WTC11 (cell line): ENCODE results near the gene S100A13. TPM values are rescaled to one million over a fixed set of nuclear protein-coding genes. Genes with fewer than 3 reads are reported as not detected.

Experiments used
- ATAC-seq: fragments of 200-7000 bp; cut with Tn5 transposase; 2 replicates; pipeline ENCODE4 v1.10.0; 2021; ENCODE audit warnings: mild to moderate bottlenecking, moderate library complexity
- CTCF ChIA-PET: fragments of 300-600 bp; sonication (Branson Sonifier 250); formaldehyde crosslinking; loops from one replicate; lab custom pipeline; 2021; ENCODE audit warnings: antibody characterized with exemption; lab: Charles Lee
- POLR2A ChIA-PET: fragments of 350-600 bp; sonication (Branson Sonifier 250); formaldehyde crosslinking; loops from one replicate; lab custom pipeline; 2021; ENCODE audit warnings: antibody characterized with exemption; lab: Charles Lee
- DNase-seq: peaks from one replicate; pipeline ENCODE4 v3.0.0; 2021; ENCODE audit warnings: low spot score
- H3K27ac Mint-ChIP-seq: 2 replicates; pipeline ENCODE4 v1.8.0; 2021; ENCODE audit warnings: mixed read lengths
- H3K27me3 Mint-ChIP-seq: 2 replicates; pipeline ENCODE4 v1.8.0; 2021; ENCODE audit warnings: low read depth, mild to moderate bottlenecking, moderate library complexity, mixed read lengths
- H3K36me3 Mint-ChIP-seq: 2 replicates; pipeline ENCODE4 v1.8.0; 2021; ENCODE audit warnings: mixed read lengths
- H3K4me1 Mint-ChIP-seq: 2 replicates; pipeline ENCODE4 v1.8.0; 2022; ENCODE audit warnings: mixed read lengths
- H3K4me3 Mint-ChIP-seq: 2 replicates; pipeline ENCODE4 v1.8.0; 2021; ENCODE audit warnings: mild to moderate bottlenecking, moderate library complexity, mixed read lengths
- H3K9me3 Mint-ChIP-seq: 2 replicates; pipeline ENCODE4 v1.8.0; 2021; ENCODE audit warnings: mixed read lengths
- ATF1 ChIP-seq: sonication (generic); formaldehyde crosslinking; IDR thresholded peaks from 2 replicates; pipeline ENCODE4 v1.8.1; 2023; ENCODE audit warnings: mild to moderate bottlenecking, moderate library complexity, missing genetic modification reagents
- ATF6 ChIP-seq: sonication (generic); formaldehyde crosslinking; IDR thresholded peaks from 2 replicates; pipeline ENCODE4 v1.8.1; 2023; ENCODE audit warnings: mild to moderate bottlenecking, missing genetic modification reagents
- CBFB ChIP-seq: sonication (generic); formaldehyde crosslinking; IDR thresholded peaks from 2 replicates; pipeline ENCODE4 v1.8.1; 2022; ENCODE audit warnings: mild to moderate bottlenecking, low read depth, missing genetic modification reagents
- E2F1 ChIP-seq: sonication (generic); formaldehyde crosslinking; IDR thresholded peaks from 2 replicates; pipeline ENCODE4 v1.8.0; 2022; ENCODE audit warnings: mild to moderate bottlenecking, missing genetic modification reagents
- EMX1 ChIP-seq: fragments of 250-450 bp; sonication (Bioruptor Pico); IDR thresholded peaks from 2 replicates; pipeline ENCODE4 v1.8.0; 2021; ENCODE audit warnings: mild to moderate bottlenecking
- ERG ChIP-seq: fragments of 250-450 bp; sonication (Bioruptor Pico); IDR thresholded peaks from 2 replicates; pipeline ENCODE4 v1.8.0; 2021; ENCODE audit warnings: mild to moderate bottlenecking
- ETV6 ChIP-seq: sonication (generic); formaldehyde crosslinking; IDR thresholded peaks from 2 replicates; pipeline ENCODE4 v1.8.1; 2022; ENCODE audit warnings: mild to moderate bottlenecking, missing genetic modification reagents
- IRF2 ChIP-seq: sonication (generic); formaldehyde crosslinking; IDR thresholded peaks from 2 replicates; pipeline ENCODE4 v1.8.0; 2022; ENCODE audit warnings: low read depth, missing genetic modification reagents, borderline replicate concordance
- KAT7 ChIP-seq: sonication (generic); formaldehyde crosslinking; IDR thresholded peaks from 2 replicates; pipeline ENCODE4 v1.8.1; 2023; ENCODE audit warnings: missing genetic modification reagents, mild to moderate bottlenecking, borderline replicate concordance
- MXD4 ChIP-seq: fragments of 250-450 bp; sonication (Bioruptor Pico); IDR thresholded peaks from 2 replicates; pipeline ENCODE4 v1.8.0; 2021; ENCODE audit warnings: mild to moderate bottlenecking, moderate library complexity, borderline replicate concordance
- MYBL2 ChIP-seq: sonication (generic); formaldehyde crosslinking; IDR thresholded peaks from 2 replicates; pipeline ENCODE4 v1.8.1; 2023; ENCODE audit warnings: mild to moderate bottlenecking, moderate library complexity, missing genetic modification reagents
- NR2C2 ChIP-seq: sonication (generic); formaldehyde crosslinking; IDR thresholded peaks from 2 replicates; pipeline ENCODE4 v1.8.0; 2022; ENCODE audit warnings: mild to moderate bottlenecking, missing genetic modification reagents
- OVOL2 ChIP-seq: fragments of 250-450 bp; sonication (Bioruptor Pico); IDR thresholded peaks from 2 replicates; pipeline ENCODE4 v1.9.0; 2021; ENCODE audit warnings: mild to moderate bottlenecking, borderline replicate concordance
- RELA ChIP-seq: sonication (generic); formaldehyde crosslinking; IDR thresholded peaks from 2 replicates; pipeline ENCODE4 v1.8.1; 2022; ENCODE audit warnings: missing genetic modification reagents, mild to moderate bottlenecking, borderline replicate concordance
- TEAD4 ChIP-seq: sonication (generic); formaldehyde crosslinking; IDR thresholded peaks from 2 replicates; pipeline ENCODE4 v1.8.0; 2022; ENCODE audit warnings: mild to moderate bottlenecking, missing genetic modification reagents
- ZBTB21 ChIP-seq: sonication (generic); formaldehyde crosslinking; IDR thresholded peaks from 2 replicates; pipeline ENCODE4 v1.8.1; 2023; ENCODE audit warnings: mild to moderate bottlenecking, missing genetic modification reagents, borderline replicate concordance
- ZNF396 ChIP-seq: fragments of 250-450 bp; sonication (Bioruptor Pico); IDR thresholded peaks from 2 replicates; pipeline ENCODE4 v1.8.0; 2021; ENCODE audit warnings: mild to moderate bottlenecking, moderate library complexity, borderline replicate concordance
- ZNF671 ChIP-seq: fragments of 250-450 bp; sonication (Bioruptor Pico); IDR thresholded peaks from 2 replicates; pipeline ENCODE4 v1.8.0; 2021; ENCODE audit warnings: mild to moderate bottlenecking
- ZSCAN18 ChIP-seq: fragments of 250-450 bp; sonication (Bioruptor Pico); IDR thresholded peaks from 2 replicates; pipeline ENCODE4 v2.1.2; 2022; ENCODE audit warnings: mild to moderate bottlenecking, moderate library complexity
- total RNA-seq: library from RNA; stranded (reverse); gene quantifications from 3 replicates; pipeline ENCODE4 v1.2.3, GENCODE V29; 2021

S100A13 gene
- total RNA-seq, 1 experiment from 2014 or later: 68.4 TPM

GRCh38 chr1:153630384-153630783 lies 3.1 kb upstream of the S100A13 start:
- peaks cover 46% of the 10 kb centered on the region for H3K4me1 Mint-ChIP-seq
- H3K4me3 Mint-ChIP-seq: no peak overlapping the region
- no peaks in the 10 kb centered on the region; the same call in 1 of the 2 replicates for H3K9me3 Mint-ChIP-seq
- ChIA-PET CTCF (interaction anchor here (1.4 to 5.1 kb wide), 5 partner anchors 18 to 277 kb away, joined by 3 to 230 read pairs (median 98); partner anchors contain the start of genes S100A14, S100A16 and S100A6), POLR2A (no interaction called here)
- H3K36me3 Mint-ChIP-seq: peaks cover 8% of the 10 kb centered on the region; the same call in 1 of the 2 replicates
- no peaks in the 10 kb centered on the region for H3K27me3 Mint-ChIP-seq
- H3K27ac Mint-ChIP-seq: peak overlapping the region; percentile 27; the same call in 1 of the 2 replicates
- TF ChIP-seq ETV6 (CRISPR knock-in tag) (no peak), ZBTB21 (CRISPR knock-in tag) (no peak), ZNF671 (no peak)
- DNase-seq (no peak), ATAC-seq (no peak)

- Mint-ChIP-seq H3K4me1 (peaks cover 45% of the 10 kb centered on the region), H3K9me3 (no peaks in the 10 kb centered on the region; the same call in 1 of the 2 replicates), H3K4me3 (no peak overlapping the region), H3K27ac (peak overlapping the region; percentile 27; the same call in 1 of the 2 replicates), H3K36me3 (peaks cover 11% of the 10 kb centered on the region; the same call in 1 of the 2 replicates), H3K27me3 (no peaks in the 10 kb centered on the region)
- ATAC-seq (no peak), DNase-seq (no peak)
- POLR2A ChIA-PET: no interaction called here
- CTCF ChIA-PET: interaction anchor here (1.4 to 5.1 kb wide), 5 partner anchors 18 to 277 kb away, joined by 3 to 230 read pairs (median 98); partner anchors contain the start of genes S100A14, S100A16 and S100A6
- TF ChIP-seq TEAD4 (CRISPR knock-in tag) (no peak), EMX1 (no peak), MYBL2 (no peak), ATF1 (no peak)
- TF ChIP-seq, all 79 proteins: peak for 0
Observed at GRCh38 chr1:153629971-153630370, 2.7 kb upstream of the S100A13 start.

- peaks cover 45% of the 10 kb centered on the region for H3K4me1 Mint-ChIP-seq
- TF ChIP-seq NR2C2 (CRISPR knock-in tag) (no peak), RELA (CRISPR knock-in tag) (no peak), ERG (no peak), IRF2 (no peak), ATF6 (CRISPR knock-in tag) (no peak)
- TF ChIP-seq, all 79 proteins: peak for 0
- ChIA-PET CTCF (interaction anchor here (0.8 to 5.1 kb wide), 7 partner anchors 13 to 276 kb away, joined by 3 to 230 read pairs (median 29); partner anchors contain the start of genes S100A14, S100A16 and S100A6), POLR2A (interaction anchor here (1.0 kb wide), 1 partner anchor 17 kb away, joined by 3 read pairs; the partner anchor contains the start of gene S100A16)
- Mint-ChIP-seq H3K36me3 (peaks cover 15% of the 10 kb centered on the region), H3K27me3 (no peaks in the 10 kb centered on the region), H3K9me3 (no peaks in the 10 kb centered on the region; the same call in 1 of the 2 replicates), H3K27ac (peak overlapping the region; percentile 79), H3K4me3 (no peak overlapping the region)
- no peak for ATAC-seq
- no peak for DNase-seq
Observed at GRCh38 chr1:153629343-153629665, 2.0 kb upstream of the S100A13 start.

- H3K4me1 Mint-ChIP-seq: peaks cover 50% of the 10 kb centered on the region
- no peak for DNase-seq
- POLR2A ChIA-PET: interaction anchor here (1.0 to 1.4 kb wide), 2 partner anchors 16 to 90 kb away, joined by 3 to 7 read pairs; partner anchors contain the start of gene S100A16
- peaks cover 20% of the 10 kb centered on the region for H3K36me3 Mint-ChIP-seq
- CTCF ChIA-PET: interaction anchor here (0.6 to 5.1 kb wide), 14 partner anchors 8 to 340 kb away, joined by 3 to 230 read pairs (median 4); partner anchors contain the start of genes S100A14, S100A16 and S100A6
- TF ChIP-seq ZBTB21 (CRISPR knock-in tag): no peak
- TF ChIP-seq KAT7 (CRISPR knock-in tag): no peak
- no peak for TF ChIP-seq E2F1 (CRISPR knock-in tag)
- no peak for TF ChIP-seq CBFB
- TF ChIP-seq MXD4 (CRISPR knock-in tag): no peak
- no peak for TF ChIP-seq ZSCAN18 (CRISPR knock-in tag)
- no peak for TF ChIP-seq TEAD4 (CRISPR knock-in tag)
- no peak for TF ChIP-seq ZNF396 (CRISPR knock-in tag)
- no peak for TF ChIP-seq OVOL2 (CRISPR knock-in tag)
- TF ChIP-seq, all 79 proteins: peak for 0
- Mint-ChIP-seq H3K27me3 (no peaks in the 10 kb centered on the region), H3K4me3 (no peak overlapping the region), H3K27ac (no peak overlapping the region), H3K9me3 (no peaks in the 10 kb centered on the region; the same call in 1 of the 2 replicates)
- ATAC-seq: no peak
Observed at GRCh38 chr1:153628638-153629342, 1.5 kb upstream of the S100A13 start.
